ENCODE measurements around the gene GSTCD.

GRCh38 chr4:105797225-105797624 lies 88.6 kb downstream of the GSTCD start:
- TF ChIP-seq POLR2A (IDR thresholded peaks at IDR 0.05): no peak
- no peak for TF ChIP-seq CTCF (IDR thresholded peaks at IDR 0.05)
- no peak for TF ChIP-seq POLR2AphosphoS5 (IDR thresholded peaks at IDR 0.05; ENCODE audit: insufficient read depth in 1 of 2, low read depth in 1 of 2)

Measured in vagina (tissue), 2 donors.